ENCODE results near the gene NDUFA3.
A peak's percentile ranks its signal among the peaks of the same experiment; 100 is the strongest.

The NDUFA3 gene

GRCh38 chr19:54115109-54116063 is 12.7 kb downstream of the NDUFA3 start, which contains the start of the genes PRPF31 and TFPT:
PRPF31 (plus strand) TSS chr19:54115754; CDS start chr19:54118279, 2,525 bp downstream.
TFPT (minus strand) TSS chr19:54115657; CDS start chr19:54115269, 388 bp downstream.
- H3K4me3 ChIP-seq = peak within 1 kb of the TSS; percentile 97
- TF ChIP-seq FOXP2 (optimal IDR thresholded peaks at IDR 0.05; ENCODE audit: control extremely low read depth, extremely low read length, insufficient read depth) (no peak), POLR2AphosphoS5 (IDR thresholded peaks at IDR 0.05; ENCODE audit: borderline replicate concordance, low read depth, low read length) (peak; percentile 79), EZH2 (IDR thresholded peaks at IDR 0.05) (no peak)
- peak within 1 kb of the TSS; percentile 96 for H3K9ac ChIP-seq (ENCODE audit: insufficient read length)
- peak within 1 kb of the TSS; percentile 93 for H3K27ac ChIP-seq
- DNase-seq (ENCODE audit: low read depth, low spot score) = peak; percentile 96
- H3K36me3 ChIP-seq (ENCODE audit: insufficient read depth, low read length) = peaks cover 13% of the 10 kb centered on the region; the same call in 1 of the 2 replicates
- H3K9me3 ChIP-seq (ENCODE audit: low read depth, low read length) = no peaks in the 10 kb centered on the region

- no peak for TF ChIP-seq POLR2AphosphoS5 (IDR thresholded peaks at IDR 0.05; ENCODE audit: borderline replicate concordance, low read depth, low read length)
- no peak for TF ChIP-seq EZH2 (IDR thresholded peaks at IDR 0.05)
- TF ChIP-seq FOXP2 (optimal IDR thresholded peaks at IDR 0.05; ENCODE audit: control extremely low read depth, extremely low read length, insufficient read depth) = no peak
- no peak overlapping the region for H3K4me3 ChIP-seq
- H3K27ac ChIP-seq = no peak overlapping the region
- DNase-seq (ENCODE audit: low read depth, low spot score) = no peak
- peaks cover 37% of the 10 kb centered on the region; the same call in 1 of the 2 replicates for H3K36me3 ChIP-seq (ENCODE audit: insufficient read depth, low read length)
- no peaks in the 10 kb centered on the region for H3K9me3 ChIP-seq (ENCODE audit: low read depth, low read length)
- H3K9ac ChIP-seq (ENCODE audit: insufficient read length) = no peak overlapping the region
Observed at GRCh38 chr19:54121259-54121658, 18.6 kb downstream of the NDUFA3 start.

GRCh38 chr19:54123682-54124081 is 21.0 kb downstream of the NDUFA3 start:
- Histone ChIP-seq H3K9ac (ENCODE audit: insufficient read length) (no peak overlapping the region), H3K36me3 (ENCODE audit: insufficient read depth, low read length) (peaks cover 46% of the 10 kb centered on the region; the same call in 1 of the 2 replicates), H3K4me3 (no peak overlapping the region), H3K27ac (no peak overlapping the region), H3K9me3 (ENCODE audit: low read depth, low read length) (no peaks in the 10 kb centered on the region)
- no peak for DNase-seq (ENCODE audit: low read depth, low spot score)
- TF ChIP-seq POLR2AphosphoS5 (IDR thresholded peaks at IDR 0.05; ENCODE audit: borderline replicate concordance, low read depth, low read length) (no peak), EZH2 (IDR thresholded peaks at IDR 0.05) (no peak), FOXP2 (optimal IDR thresholded peaks at IDR 0.05; ENCODE audit: control extremely low read depth, extremely low read length, insufficient read depth) (no peak)

GRCh38 chr19:54124393-54124792 is 21.7 kb downstream of the NDUFA3 start:
- H3K27ac ChIP-seq = no peak overlapping the region
- no peak overlapping the region for H3K4me3 ChIP-seq
- TF ChIP-seq FOXP2 (optimal IDR thresholded peaks at IDR 0.05; ENCODE audit: control extremely low read depth, extremely low read length, insufficient read depth) (no peak), EZH2 (IDR thresholded peaks at IDR 0.05) (no peak), POLR2AphosphoS5 (IDR thresholded peaks at IDR 0.05; ENCODE audit: borderline replicate concordance, low read depth, low read length) (no peak)
- DNase-seq (ENCODE audit: low read depth, low spot score) = no peak
- no peak overlapping the region for H3K9ac ChIP-seq (ENCODE audit: insufficient read length)
- H3K36me3 ChIP-seq (ENCODE audit: insufficient read depth, low read length) = peaks cover 47% of the 10 kb centered on the region; the same call in 1 of the 2 replicates
- H3K9me3 ChIP-seq (ENCODE audit: low read depth, low read length) = no peaks in the 10 kb centered on the region

DNA sequence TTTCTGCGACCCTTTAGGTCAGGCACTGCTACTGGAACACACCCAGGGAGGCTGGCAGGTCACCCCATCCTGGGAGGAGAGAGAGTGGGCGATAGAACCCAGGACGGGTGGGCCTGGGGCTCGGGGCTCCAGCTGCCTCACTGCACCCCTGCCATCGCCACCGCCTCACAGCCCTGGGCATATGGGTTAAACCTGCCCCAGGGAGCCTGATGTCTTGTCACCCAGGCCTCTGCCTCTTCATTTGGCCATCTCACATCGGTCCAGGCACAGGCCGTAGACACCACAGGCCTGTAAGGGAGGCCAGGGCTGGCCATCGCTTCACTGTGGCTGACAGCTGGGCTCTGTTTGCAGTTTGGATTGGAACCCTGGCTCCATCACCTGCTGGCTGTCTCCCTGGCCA is 23.1 kb downstream of the NDUFA3 start:
- Histone ChIP-seq H3K9me3 (ENCODE audit: low read depth, low read length) (no peaks in the 10 kb centered on the region), H3K4me3 (no peak overlapping the region), H3K27ac (no peak overlapping the region), H3K9ac (ENCODE audit: insufficient read length) (no peak overlapping the region), H3K36me3 (ENCODE audit: insufficient read depth, low read length) (peaks cover 45% of the 10 kb centered on the region; the same call in 1 of the 2 replicates)
- no peak for TF ChIP-seq POLR2AphosphoS5 (IDR thresholded peaks at IDR 0.05; ENCODE audit: borderline replicate concordance, low read depth, low read length)
- no peak for TF ChIP-seq EZH2 (IDR thresholded peaks at IDR 0.05)
- TF ChIP-seq FOXP2 (optimal IDR thresholded peaks at IDR 0.05; ENCODE audit: control extremely low read depth, extremely low read length, insufficient read depth) = no peak
- DNase-seq (ENCODE audit: low read depth, low spot score) = no peak

DNA sequence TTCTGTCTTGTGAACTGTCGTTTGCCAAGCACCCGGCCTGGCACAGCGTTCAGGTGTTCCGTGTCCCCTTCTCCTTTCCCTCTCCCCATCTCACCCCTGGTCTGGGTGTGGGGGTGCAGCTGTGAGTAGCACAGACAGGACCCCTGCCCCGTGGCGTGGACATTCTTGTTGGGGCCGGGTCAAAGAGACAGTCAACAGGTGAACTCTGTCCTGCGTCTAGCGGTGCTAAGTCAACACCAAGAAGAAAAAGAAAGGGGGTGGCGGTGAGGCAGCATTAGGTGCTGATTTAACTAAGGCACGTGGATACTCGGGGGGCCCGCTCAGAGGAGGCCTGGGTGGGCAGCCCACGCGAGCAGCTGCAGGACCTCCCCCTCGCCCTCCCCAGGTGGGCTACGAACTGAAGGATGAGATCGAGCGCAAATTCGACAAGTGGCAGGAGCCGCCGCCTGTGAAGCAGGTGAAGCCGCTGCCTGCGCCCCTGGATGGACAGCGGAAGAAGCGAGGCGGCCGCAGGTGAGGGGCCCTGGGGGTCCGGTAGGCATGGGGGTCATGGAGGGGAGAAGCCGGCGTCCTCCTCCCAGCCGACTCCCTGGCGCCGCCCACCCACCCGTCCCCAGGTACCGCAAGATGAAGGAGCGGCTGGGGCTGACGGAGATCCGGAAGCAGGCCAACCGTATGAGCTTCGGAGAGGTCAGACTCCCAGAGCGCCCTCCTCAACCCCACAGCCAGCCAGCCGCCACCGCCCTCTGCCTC is 25.2 kb downstream of the NDUFA3 start:
- no peak overlapping the region for H3K4me3 ChIP-seq
- DNase-seq (ENCODE audit: low read depth, low spot score) = no peak
- H3K9me3 ChIP-seq (ENCODE audit: low read depth, low read length) = no peaks in the 10 kb centered on the region
- H3K27ac ChIP-seq = no peak overlapping the region
- peaks cover 36% of the 10 kb centered on the region; the same call in 1 of the 2 replicates for H3K36me3 ChIP-seq (ENCODE audit: insufficient read depth, low read length)
- no peak for TF ChIP-seq FOXP2 (optimal IDR thresholded peaks at IDR 0.05; ENCODE audit: control extremely low read depth, extremely low read length, insufficient read depth)
- TF ChIP-seq POLR2AphosphoS5 (IDR thresholded peaks at IDR 0.05; ENCODE audit: borderline replicate concordance, low read depth, low read length) = no peak
- no peak for TF ChIP-seq EZH2 (IDR thresholded peaks at IDR 0.05)
- H3K9ac ChIP-seq (ENCODE audit: insufficient read length) = no peak overlapping the region

GRCh38 chr19:54128441-54128725 is 25.7 kb downstream of the NDUFA3 start:
- Histone ChIP-seq H3K36me3 (ENCODE audit: insufficient read depth, low read length) (peaks cover 36% of the 10 kb centered on the region; the same call in 1 of the 2 replicates), H3K9ac (ENCODE audit: insufficient read length) (no peak overlapping the region), H3K27ac (no peak overlapping the region), H3K9me3 (ENCODE audit: low read depth, low read length) (no peaks in the 10 kb centered on the region), H3K4me3 (no peak overlapping the region)
- no peak for TF ChIP-seq EZH2 (IDR thresholded peaks at IDR 0.05)
- TF ChIP-seq FOXP2 (optimal IDR thresholded peaks at IDR 0.05; ENCODE audit: control extremely low read depth, extremely low read length, insufficient read depth) = no peak
- no peak for TF ChIP-seq POLR2AphosphoS5 (IDR thresholded peaks at IDR 0.05; ENCODE audit: borderline replicate concordance, low read depth, low read length)
- no peak for DNase-seq (ENCODE audit: low read depth, low spot score)
